MM.1S (cell line): ENCODE data around the gene ITGAV.

Source experiments
- EZH2 ChIP-seq: fragments of 300-600 bp; sonication (generic); optimal IDR thresholded peaks from 2 replicates; pipeline ENCODE3; 2017; ENCODE audit warnings: low read depth, mild to moderate bottlenecking, antibody characterized with exemption, low read length, mixed read lengths
- EZH2phosphoT487 ChIP-seq: fragments of 300-600 bp; sonication (generic); IDR thresholded peaks from 2 replicates; pipeline ENCODE4 v1.6.1; 2018; ENCODE audit warnings: antibody characterized with exemption, low read length
- TF ChIP-seq, protein P1 (sequence below): fragments of 300-600 bp; sonication (generic); IDR thresholded peaks from 2 replicates; pipeline ENCODE4 v1.5.1; 2016; ENCODE audit warnings: antibody characterized with exemption, low read length, mixed read lengths

DNA sequence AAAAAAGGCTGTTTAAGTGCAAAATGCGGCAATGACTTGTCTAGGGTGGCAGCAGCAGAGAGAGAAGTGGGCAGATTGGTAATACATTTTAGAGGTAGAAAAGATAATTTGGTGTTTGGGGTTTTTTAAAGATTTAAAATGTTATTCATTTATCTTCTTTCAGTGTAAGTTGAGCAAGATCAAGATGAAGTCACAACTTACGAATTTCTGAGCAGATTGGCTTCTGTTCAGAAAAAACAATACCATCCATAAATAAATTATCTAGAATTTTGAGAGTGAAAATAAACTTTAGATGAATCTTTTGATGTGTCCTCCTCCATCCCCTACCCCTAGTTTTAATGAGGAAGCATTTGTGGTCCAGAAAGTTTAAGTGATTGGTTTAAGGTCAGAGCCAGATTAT, 56.1 kb downstream of the ITGAV start:
- TF ChIP-seq, protein P1, sequence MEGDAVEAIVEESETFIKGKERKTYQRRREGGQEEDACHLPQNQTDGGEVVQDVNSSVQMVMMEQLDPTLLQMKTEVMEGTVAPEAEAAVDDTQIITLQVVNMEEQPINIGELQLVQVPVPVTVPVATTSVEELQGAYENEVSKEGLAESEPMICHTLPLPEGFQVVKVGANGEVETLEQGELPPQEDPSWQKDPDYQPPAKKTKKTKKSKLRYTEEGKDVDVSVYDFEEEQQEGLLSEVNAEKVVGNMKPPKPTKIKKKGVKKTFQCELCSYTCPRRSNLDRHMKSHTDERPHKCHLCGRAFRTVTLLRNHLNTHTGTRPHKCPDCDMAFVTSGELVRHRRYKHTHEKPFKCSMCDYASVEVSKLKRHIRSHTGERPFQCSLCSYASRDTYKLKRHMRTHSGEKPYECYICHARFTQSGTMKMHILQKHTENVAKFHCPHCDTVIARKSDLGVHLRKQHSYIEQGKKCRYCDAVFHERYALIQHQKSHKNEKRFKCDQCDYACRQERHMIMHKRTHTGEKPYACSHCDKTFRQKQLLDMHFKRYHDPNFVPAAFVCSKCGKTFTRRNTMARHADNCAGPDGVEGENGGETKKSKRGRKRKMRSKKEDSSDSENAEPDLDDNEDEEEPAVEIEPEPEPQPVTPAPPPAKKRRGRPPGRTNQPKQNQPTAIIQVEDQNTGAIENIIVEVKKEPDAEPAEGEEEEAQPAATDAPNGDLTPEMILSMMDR, result no peak
- TF ChIP-seq EZH2 (no peak), EZH2phosphoT487 (no peak)
